H1 (cell line): ENCODE measurements around the gene CALHM5. TPM values are rescaled to one million over a fixed set of nuclear protein-coding genes. Genes with fewer than 3 reads are reported as not detected.

Experiments used
- CTCF ChIA-PET: fragments of 300-600 bp; sonication (Branson Sonifier 250); formaldehyde crosslinking; loops from one replicate; lab custom pipeline; 2021; ENCODE audit not compliant: partially characterized antibody; lab: Charles Lee
- POLR2A ChIA-PET: fragments of 300-600 bp; sonication (Branson Sonifier 250); formaldehyde crosslinking; loops from one replicate; lab custom pipeline; 2021; ENCODE audit warnings: inconsistent platforms; ENCODE audit not compliant: partially characterized antibody; lab: Charles Lee
- DNase-seq, 2 experiments: peaks; one replicate each; pipeline versions ENCODE4 v3.0.0 to v3.0.0-alpha.2; 2010 to 2022; ENCODE audit warnings: low spot score in 2 of 2, low read depth in 1 of 2, mixed read lengths in 1 of 2
- FAIRE-seq: peaks from 2 replicates; lab custom pipeline; 2011; peaks lifted over from hg19 to GRCh38; lab: Jason Lieb, UNC
- H2AFZ ChIP-seq: 2 replicates; pipeline ENCODE4 v1.8.1; 2012; ENCODE audit warnings: low read length, inconsistent platforms
- H2AK5ac ChIP-seq: 2 replicates; pipeline ENCODE4 v1.6.1; 2013; ENCODE audit warnings: low read depth, low read length
- H2BK120ac ChIP-seq: replicated peaks from 2 replicates; pipeline ENCODE3; 2013; ENCODE audit warnings: low read depth, low read length, inconsistent platforms
- H2BK12ac ChIP-seq: 2 replicates; pipeline ENCODE4 v1.6.1; 2013; ENCODE audit warnings: low read depth, low read length
- H2BK15ac ChIP-seq: 2 replicates; pipeline ENCODE4 v1.6.1; 2013; ENCODE audit warnings: low read length
- H2BK20ac ChIP-seq: 2 replicates; pipeline ENCODE4 v1.6.1; 2013; ENCODE audit warnings: low read length
- H2BK5ac ChIP-seq: 2 replicates; pipeline ENCODE4 v1.6.1; 2013; ENCODE audit warnings: low read depth, low read length
- H3K14ac ChIP-seq: 2 replicates; pipeline ENCODE4 v1.6.1; 2013; ENCODE audit warnings: inconsistent platforms; ENCODE audit not compliant: insufficient read length
- H3K18ac ChIP-seq: 2 replicates; pipeline ENCODE4 v1.6.1; 2013; ENCODE audit warnings: low read length; ENCODE audit errors: extremely low read depth
- H3K23ac ChIP-seq: 2 replicates; pipeline ENCODE4 v1.6.1; 2013; ENCODE audit warnings: inconsistent platforms; ENCODE audit not compliant: insufficient read length
- H3K23me2 ChIP-seq: 2 replicates; pipeline ENCODE4 v1.6.1; 2013; ENCODE audit warnings: low read depth, low read length
- H3K27ac ChIP-seq: 2 replicates; pipeline ENCODE4 v1.6.1; 2011; ENCODE audit warnings: low read depth, low read length, inconsistent platforms
- H3K27me3 ChIP-seq, 4 experiments: replicated peaks in 1 of 4; 1 replicate in 1 of 4; 2 replicates in 3 of 4; pipeline versions ENCODE4 v1.6.1 to v1.8.1; 2011 to 2013; ENCODE audit warnings: low read length in 3 of 4, mild to moderate bottlenecking in 3 of 4, inconsistent platforms in 2 of 4, mixed read lengths in 2 of 4, moderate library complexity in 1 of 4; ENCODE audit not compliant: control insufficient read depth in 3 of 4, insufficient read depth in 3 of 4; ENCODE audit errors: extremely low read depth in 1 of 4
- H3K36me3 ChIP-seq, 4 experiments: 2 replicates each; pipeline versions ENCODE4 v1.6.1 to v1.8.1; 2011 to 2013; ENCODE audit warnings: mild to moderate bottlenecking in 4 of 4, low read length in 3 of 4, moderate library complexity in 2 of 4, control low read depth in 1 of 4, inconsistent platforms in 1 of 4; ENCODE audit not compliant: insufficient read depth in 4 of 4, control insufficient read depth in 2 of 4
- H3K4ac ChIP-seq: replicated peaks from 2 replicates; pipeline ENCODE3; 2013; ENCODE audit warnings: low read length, low read depth, mixed read lengths, inconsistent platforms; ENCODE audit not compliant: insufficient read length
- H3K4me1 ChIP-seq, 4 experiments: replicated peaks in 1 of 4; 1 replicate in 1 of 4; 2 replicates in 3 of 4; pipeline versions ENCODE4 v1.6.1 to v1.8.1; 2011 to 2013; ENCODE audit warnings: low read length in 3 of 4, inconsistent platforms in 2 of 4, mixed read lengths in 1 of 4; ENCODE audit not compliant: insufficient read depth in 4 of 4, control insufficient read depth in 3 of 4
- H3K4me2 ChIP-seq, 2 experiments: 2 replicates each; pipeline versions ENCODE4 v1.6.1 to v1.8.1; 2011 to 2013; ENCODE audit warnings: low read depth in 2 of 2, low read length in 2 of 2, control low read depth in 1 of 2, inconsistent platforms in 1 of 2, mild to moderate bottlenecking in 1 of 2; ENCODE audit not compliant: insufficient read depth in 1 of 2
- H3K4me3 ChIP-seq, 4 experiments: fragments of 200-600, 300-600 bp in 1 of 4; sonication (generic), shearing (Covaris generic), sonication (Bioruptor Twin) in 1 of 4; 2 replicates each; pipeline versions ENCODE4 v1.5.1 to v1.8.1; 2011 to 2016; ENCODE audit warnings: low read length in 4 of 4, low read depth in 3 of 4, control low read depth in 2 of 4, inconsistent platforms in 2 of 4, mild to moderate bottlenecking in 2 of 4, mixed read lengths in 1 of 4, moderate library complexity in 1 of 4; ENCODE audit not compliant: insufficient read depth in 2 of 4; ENCODE audit errors: extremely low read depth in 1 of 4
- H3K56ac ChIP-seq: replicated peaks from 2 replicates; pipeline ENCODE3; 2013; ENCODE audit warnings: low read depth, mild to moderate bottlenecking, mixed read lengths, low read length, inconsistent platforms; ENCODE audit not compliant: insufficient read length
- H3K79me1 ChIP-seq: 2 replicates; pipeline ENCODE4 v1.6.1; 2013; ENCODE audit warnings: low read depth, low read length, control low read depth
- H3K79me2 ChIP-seq, 2 experiments: 2 replicates each; pipeline versions ENCODE4 v1.6.1 to v1.8.1; 2012 to 2013; ENCODE audit warnings: low read length in 2 of 2, mild to moderate bottlenecking in 2 of 2, inconsistent platforms in 1 of 2; ENCODE audit not compliant: insufficient read depth in 2 of 2, control insufficient read depth in 1 of 2
- H3K9ac ChIP-seq, 4 experiments: replicated peaks in 1 of 4; 1 replicate in 1 of 4; 2 replicates in 3 of 4; pipeline versions ENCODE4 v1.6.1 to v1.8.1; 2011 to 2013; ENCODE audit warnings: low read depth in 3 of 4, low read length in 3 of 4, control low read depth in 2 of 4, mild to moderate bottlenecking in 2 of 4, moderate library complexity in 2 of 4, inconsistent platforms in 1 of 4; ENCODE audit errors: extremely low read depth in 1 of 4
- H3K9me3 ChIP-seq, 2 experiments: 2 replicates each; pipeline versions ENCODE4 v1.6.1 to v1.8.1; 2012 to 2013; ENCODE audit warnings: mild to moderate bottlenecking in 2 of 2, moderate library complexity in 2 of 2, control low read depth in 1 of 2, inconsistent platforms in 1 of 2, low read depth in 1 of 2, low read length in 1 of 2, mixed read lengths in 1 of 2; ENCODE audit not compliant: insufficient read depth in 2 of 2
- H4K20me1 ChIP-seq, 2 experiments: replicated peaks in 1 of 2; 2 replicates each; pipeline versions ENCODE3 to v1.8.1; 2011 to 2013; ENCODE audit warnings: inconsistent platforms in 2 of 2, low read length in 2 of 2, mild to moderate bottlenecking in 1 of 2; ENCODE audit not compliant: insufficient read depth in 2 of 2, control insufficient read depth in 1 of 2
- H4K5ac ChIP-seq: 2 replicates; pipeline ENCODE4 v1.6.1; 2013; ENCODE audit warnings: low read length, low read depth, mixed read lengths, inconsistent platforms; ENCODE audit not compliant: insufficient read length
- H4K8ac ChIP-seq: 2 replicates; pipeline ENCODE4 v1.8.0; 2013; ENCODE audit warnings: mild to moderate bottlenecking, moderate library complexity, low read length, inconsistent platforms; ENCODE audit not compliant: insufficient read depth; ENCODE audit errors: extremely low read depth
- H4K91ac ChIP-seq: replicated peaks from 2 replicates; pipeline ENCODE3; 2013; ENCODE audit warnings: low read length, mixed read lengths, inconsistent platforms; ENCODE audit not compliant: insufficient read length
- ASH2L ChIP-seq: fragments of 200-600, 300-600 bp; sonication (generic); IDR thresholded peaks from one replicate; pipeline ENCODE4 v1.7.1; 2017; ENCODE audit warnings: low read length
- BACH1 ChIP-seq: IDR thresholded peaks from 2 replicates; pipeline ENCODE4 v1.6.1; 2012; ENCODE audit warnings: low read length, improper control_type of control experiment
- BCL11A ChIP-seq, 2 experiments: IDR thresholded peaks; one replicate each; pipeline ENCODE4 v1.6.1; 2011; ENCODE audit warnings: low read depth in 2 of 2, low read length in 2 of 2, mild to moderate bottlenecking in 2 of 2
- CBX5 ChIP-seq: fragments of 300-800, 300-1000 bp; sonication (generic); IDR thresholded peaks from 2 replicates; pipeline ENCODE4 v1.7.1; 2016; ENCODE audit warnings: antibody characterized with exemption, low read length, low read depth
- CBX8 ChIP-seq: fragments of 300-800, 300-1000 bp; sonication (generic); IDR thresholded peaks from 2 replicates; pipeline ENCODE4 v1.7.1; 2016; ENCODE audit warnings: low read depth, low read length, borderline replicate concordance
- CHD1 ChIP-seq: IDR thresholded peaks from 2 replicates; pipeline ENCODE4 v1.6.1; 2012; ENCODE audit warnings: low read depth, low read length, improper control_type of control experiment
- CHD2 ChIP-seq: IDR thresholded peaks from 2 replicates; pipeline ENCODE4 v1.6.1; 2012; ENCODE audit warnings: low read length, improper control_type of control experiment
- EP300 ChIP-seq, 2 experiments: IDR thresholded peaks; 1 replicate in 1 of 2; 2 replicates in 1 of 2; pipeline ENCODE4 v1.6.1; 2011 to 2012; ENCODE audit warnings: low read depth in 2 of 2, low read length in 2 of 2, mild to moderate bottlenecking in 2 of 2, borderline replicate concordance in 1 of 2, inconsistent platforms in 1 of 2, moderate library complexity in 1 of 2
- KDM1A ChIP-seq: fragments of 200-600, 300-600 bp; sonication (generic); IDR thresholded peaks from 2 replicates; pipeline ENCODE4 v1.7.1; 2016; ENCODE audit warnings: mild to moderate bottlenecking, low read length, borderline replicate concordance
- RAD21 ChIP-seq, 2 experiments: IDR thresholded peaks in 1 of 2; conservative IDR thresholded peaks in 1 of 2; 2 replicates each; pipeline ENCODE4 v1.6.1; 2011; ENCODE audit warnings: low read depth in 2 of 2, low read length in 2 of 2, improper control_type of control experiment in 1 of 2, inconsistent platforms in 1 of 2, mild to moderate bottlenecking in 1 of 2, moderate library complexity in 1 of 2
- RBBP5 ChIP-seq: IDR thresholded peaks from 2 replicates; pipeline ENCODE4 v1.7.1; 2012; ENCODE audit warnings: low read depth, mild to moderate bottlenecking, inconsistent platforms, low read length, moderate library complexity, borderline replicate concordance
- SP1 ChIP-seq: IDR thresholded peaks from 2 replicates; pipeline ENCODE4 v1.6.1; 2011; ENCODE audit warnings: low read depth, low read length
- SP2 ChIP-seq: IDR thresholded peaks from 2 replicates; pipeline ENCODE4 v1.6.1; 2012; ENCODE audit warnings: mild to moderate bottlenecking, low read length, inconsistent platforms
- TAF1 ChIP-seq: IDR thresholded peaks from 2 replicates; pipeline ENCODE4 v1.6.1; 2011; ENCODE audit warnings: mild to moderate bottlenecking, low read depth, low read length
- polyA plus RNA-seq, 7 experiments: library from polyadenylated mRNA; depleted of rRNA in 3 of 7; stranded (reverse) in 5 of 7; unstranded in 2 of 7; fragments of >200 nt in 5 of 7; fragments of 200-250 nt in 2 of 7; gene quantifications; 1 replicate in 5 of 7; 2 replicates in 1 of 7; 4 replicates in 1 of 7; pipeline versions ENCODE4 v1.2.1 to v1.2.3, GENCODE V29; 2011 to 2013; ENCODE audit warnings: missing spikeins in 2 of 7, mixed read lengths in 2 of 7
- total RNA-seq: library from RNA; stranded (reverse); fragmentation: NEBNext Ultra II Directional; extraction: Animal tissue kit (Norgen Biotek cat#: 25700); gene quantifications from 2 replicates; pipeline ENCODE4 v1.2.1, GENCODE V29; 2021
- TF ChIP-seq, protein P1 (sequence below): IDR thresholded peaks from 2 replicates; pipeline ENCODE4 v1.6.1; 2011; ENCODE audit warnings: low read length, improper control_type of control experiment

The CALHM5 gene
- total and polyA plus RNA-seq, 2 of the 8 experiments (the other 6 are each of a cell fraction or from before 2014, with no cell fraction given): 0.05 to 0.09 TPM

GRCh38 chr6:116512734-116513133 lies 1.3 kb downstream of the CALHM5 start:
- CTCF ChIA-PET: interaction anchor here (0.9 to 6.0 kb wide), 19 partner anchors 8 to 244 kb away, joined by 3 to 60 read pairs (median 6); no protein-coding TSS in a partner anchor
- Histone ChIP-seq H3K27ac (no peak overlapping the region), H3K79me1 (no peaks in the 10 kb centered on the region)
- TF ChIP-seq CHD2 (no peak), RAD21 (IDR thresholded peaks at IDR 0.05 in 1 of 2, conservative IDR thresholded peaks at IDR 0.05 in 1 of 2; ENCODE audit: low read depth in 2 of 2, low read length in 2 of 2) (no peak), ASH2L (no peak), SP2 (no peak), RBBP5 (no peak), CHD1 (no peak), EP300 (IDR thresholded peaks at IDR 0.05; ENCODE audit: borderline replicate concordance in 1 of 2, low read depth in 2 of 2, low read length in 2 of 2) (no peak), SP1 (no peak), BACH1 (no peak), BCL11A (IDR thresholded peaks at IDR 0.05; ENCODE audit: low read depth in 2 of 2, low read length in 2 of 2) (no peak), TAF1 (no peak), CBX5 (no peak), KDM1A (no peak), CBX8 (no peak)
- TF ChIP-seq, protein P1, sequence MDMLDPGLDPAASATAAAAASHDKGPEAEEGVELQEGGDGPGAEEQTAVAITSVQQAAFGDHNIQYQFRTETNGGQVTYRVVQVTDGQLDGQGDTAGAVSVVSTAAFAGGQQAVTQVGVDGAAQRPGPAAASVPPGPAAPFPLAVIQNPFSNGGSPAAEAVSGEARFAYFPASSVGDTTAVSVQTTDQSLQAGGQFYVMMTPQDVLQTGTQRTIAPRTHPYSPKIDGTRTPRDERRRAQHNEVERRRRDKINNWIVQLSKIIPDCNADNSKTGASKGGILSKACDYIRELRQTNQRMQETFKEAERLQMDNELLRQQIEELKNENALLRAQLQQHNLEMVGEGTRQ: no peak

More at GRCh38 chr6:116512734-116513133, 1.3 kb downstream of the CALHM5 start:
- no peak overlapping the region for H4K91ac ChIP-seq
- no peak overlapping the region for H2AFZ ChIP-seq
- no peak overlapping the region for H4K5ac ChIP-seq
- H3K4ac ChIP-seq: no peak overlapping the region
- no peak overlapping the region for H2AK5ac ChIP-seq
- no peak overlapping the region for H3K4me2 ChIP-seq
- no peak overlapping the region for H4K8ac ChIP-seq
- no peak overlapping the region for H3K23ac ChIP-seq
- H3K4me3 ChIP-seq: no peak overlapping the region
- H3K36me3 ChIP-seq: no peaks in the 10 kb centered on the region
- no peak overlapping the region for H3K9ac ChIP-seq
- H3K27me3 ChIP-seq: peaks cover 0 to 1% (median 0%) of the 10 kb centered on the region in 4 experiments; a peak in 1 of 7 replicates
- H3K9me3 ChIP-seq: no peaks in the 10 kb centered on the region
- H3K18ac ChIP-seq: no peak overlapping the region
- no peak for FAIRE-seq
- peaks cover 0 to 11% (median 4%) of the 10 kb centered on the region in 4 experiments; a peak in 4 of 7 replicates for H3K4me1 ChIP-seq
- no peaks in the 10 kb centered on the region for H4K20me1 ChIP-seq
- no peaks in the 10 kb centered on the region for H3K23me2 ChIP-seq
- POLR2A ChIA-PET: interaction anchor here (1.2 kb wide), 1 partner anchor 226 kb away, joined by 3 read pairs; no protein-coding TSS in a partner anchor
- no peak overlapping the region for H2BK5ac ChIP-seq
- H2BK120ac ChIP-seq: no peak overlapping the region
- no peak overlapping the region for H2BK15ac ChIP-seq
- H2BK12ac ChIP-seq: no peak overlapping the region
- no peak overlapping the region for H3K56ac ChIP-seq
- H3K79me2 ChIP-seq: no peaks in the 10 kb centered on the region
- no peak overlapping the region for H2BK20ac ChIP-seq
- no peak overlapping the region for H3K14ac ChIP-seq
- DNase-seq: no peak
